K562 (cell line): ENCODE results near the gene RRBP1.

Source experiments
- CBFA2T3 ChIP-seq: fragments of 450-650 bp; IDR thresholded peaks from 2 replicates; pipeline ENCODE4 v1.6.1; 2017
- EP300 ChIP-seq: IDR thresholded peaks from 2 replicates; pipeline ENCODE4 v1.6.1; 2012; ENCODE audit warnings: low read length, improper control_type of control experiment
- GABPB2 ChIP-seq: fragments of 250-450 bp; sonication (Bioruptor Pico); conservative IDR thresholded peaks from 2 replicates; pipeline ENCODE4 v1.5.1; 2021; ENCODE audit warnings: mild to moderate bottlenecking
- HMGXB4 ChIP-seq: sonication (generic); formaldehyde crosslinking; IDR thresholded peaks from 2 replicates; pipeline ENCODE4 v1.8.1; 2023; ENCODE audit warnings: mild to moderate bottlenecking, missing genetic modification reagents
- NCOA2 ChIP-seq, 2 experiments: fragments of 450-650 bp; IDR thresholded peaks; 2 replicates each; pipeline ENCODE4 v1.6.1; 2018; ENCODE audit warnings: mild to moderate bottlenecking in 2 of 2, moderate library complexity in 1 of 2; ENCODE audit not compliant: partially characterized antibody in 2 of 2
- POLR2A ChIP-seq: fragments of 450-650 bp; conservative IDR thresholded peaks from 2 replicates; pipeline ENCODE4 v1.6.1; 2016
- REST ChIP-seq, 2 experiments: fragments of 450-650 bp; formaldehyde crosslinking in 1 of 2; IDR thresholded peaks; 2 replicates each; pipeline versions ENCODE4 v1.4.0 to v1.6.1; 2014 to 2020; ENCODE audit warnings: mild to moderate bottlenecking in 2 of 2, borderline replicate concordance in 1 of 2, low read depth in 1 of 2
- SMARCE1 ChIP-seq: fragments of 450-650 bp; IDR thresholded peaks from 2 replicates; pipeline ENCODE4 v1.7.1; 2016; ENCODE audit warnings: mild to moderate bottlenecking
- SP1 ChIP-seq: sonication (generic); formaldehyde crosslinking; IDR thresholded peaks from 2 replicates; pipeline ENCODE4 v1.8.1; 2022; ENCODE audit warnings: mild to moderate bottlenecking, missing genetic modification reagents
- TBP ChIP-seq: optimal IDR thresholded peaks from 2 replicates; pipeline ENCODE3; 2011; ENCODE audit warnings: low read depth, low read length, improper control_type of control experiment
- TSC22D4 ChIP-seq: fragments of 450-650 bp; IDR thresholded peaks from 2 replicates; pipeline ENCODE4 v1.6.1; 2016; ENCODE audit warnings: missing genetic modification characterization, missing biosample characterization, control low read depth
- ZNF384 ChIP-seq: IDR thresholded peaks from 2 replicates; pipeline ENCODE4 v1.6.1; 2012; ENCODE audit warnings: low read depth, low read length, improper control_type of control experiment

- no peak for TF ChIP-seq CBFA2T3
- no peak for TF ChIP-seq ZNF384
- TF ChIP-seq EP300 = no peak
- no peak for TF ChIP-seq TSC22D4 (tag)
- TF ChIP-seq SP1 = no peak
- TF ChIP-seq TBP = no peak
- TF ChIP-seq HMGXB4 (CRISPR knock-in tag) = no peak
- no peak for TF ChIP-seq GABPB2 (CRISPR knock-in tag)
- no peak for TF ChIP-seq SMARCE1
- TF ChIP-seq NCOA2 (IDR thresholded peaks at IDR 0.05; ENCODE audit: partially characterized antibody in 2 of 2) = no peak
- TF ChIP-seq POLR2A = no peak
- no peak for TF ChIP-seq REST (IDR thresholded peaks at IDR 0.05; ENCODE audit: borderline replicate concordance)
- no peak for TF ChIP-seq REST (CRISPR knock-in tag; IDR thresholded peaks at IDR 0.05; ENCODE audit: low read depth)
These were observed 28.0 kb downstream of the RRBP1 start for GRCh38 chr20:17653835-17654648.
